Measurements from ENCODE around the gene AKR1B1.

Gene AKR1B1

DNA sequence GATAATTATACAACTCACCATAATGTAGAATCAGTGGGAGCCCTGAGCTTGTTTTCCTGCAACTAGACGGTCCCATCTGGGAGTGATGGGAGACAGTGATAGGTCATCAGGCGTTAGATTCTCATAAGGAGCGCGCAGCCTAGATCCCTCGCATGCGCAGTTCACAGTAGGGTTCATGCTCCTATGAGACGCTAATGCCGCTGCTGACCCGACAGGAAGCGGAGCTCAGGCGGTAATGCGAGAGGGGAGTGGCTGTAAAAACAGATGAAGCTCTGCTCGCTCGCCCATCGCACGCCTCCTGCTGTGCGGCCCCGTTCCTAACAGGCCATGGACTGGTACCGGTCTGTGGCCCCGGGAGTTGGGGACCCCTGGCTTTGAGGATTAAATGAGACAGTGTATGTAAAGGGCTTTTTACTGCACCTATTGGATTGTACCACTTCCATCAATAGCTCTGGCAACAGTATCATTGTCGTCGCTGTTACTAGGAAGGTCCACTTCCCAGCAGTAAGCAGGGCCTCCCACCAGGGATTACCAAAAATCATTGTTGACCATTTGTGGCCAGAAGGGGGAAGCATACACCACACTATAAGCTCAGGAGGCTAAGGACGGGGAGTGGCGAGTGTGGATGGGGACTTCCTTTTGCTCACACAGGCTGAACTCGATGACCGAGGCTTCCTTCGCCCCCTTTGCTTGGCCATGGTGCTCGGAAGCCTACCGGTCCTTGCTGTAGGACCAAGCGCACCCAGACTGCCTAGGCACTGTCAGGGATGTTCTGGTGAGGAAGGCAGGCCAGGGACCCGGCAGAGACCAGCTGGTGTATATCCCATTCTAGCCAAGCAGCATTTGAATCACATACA, 26.4 kb downstream of the AKR1B1 start (continued):
- TF ChIP-seq GLI4 (tag by site-specific recombination; IDR thresholded peaks at IDR 0.05): no peak
- no peak for TF ChIP-seq ZBTB44 (tag by site-specific recombination; IDR thresholded peaks at IDR 0.05)
- no peak for TF ChIP-seq HOXA7 (CRISPR knock-in tag; IDR thresholded peaks at IDR 0.05; ENCODE audit: borderline replicate concordance)
- TF ChIP-seq ZNF530 (tag by site-specific recombination; IDR thresholded peaks at IDR 0.05; ENCODE audit: low read depth): no peak
- no peak for TF ChIP-seq ZNF658 (tag by site-specific recombination; IDR thresholded peaks at IDR 0.05)
- no peak for TF ChIP-seq ZNF48 (tag by site-specific recombination; IDR thresholded peaks at IDR 0.05)
- TF ChIP-seq ZXDB (tag by site-specific recombination; IDR thresholded peaks at IDR 0.05): peak; percentile 47; the same call in 1 of the 2 replicates
- no peak for TF ChIP-seq ZNF426 (tag by site-specific recombination; IDR thresholded peaks at IDR 0.05)
- no peak for TF ChIP-seq ZNF146 (tag by site-specific recombination; IDR thresholded peaks at IDR 0.05)
- TF ChIP-seq REST (tag by site-specific recombination; IDR thresholded peaks at IDR 0.05): no peak
- no peak for TF ChIP-seq ZNF747 (tag by site-specific recombination; IDR thresholded peaks at IDR 0.05)
- no peak for TF ChIP-seq OSR2 (tag by site-specific recombination; IDR thresholded peaks at IDR 0.05)
- TF ChIP-seq ZNF585B (tag by site-specific recombination; IDR thresholded peaks at IDR 0.05): no peak
- no peak; the same call in 1 of the 2 replicates for TF ChIP-seq ZNF2 (tag by site-specific recombination; IDR thresholded peaks at IDR 0.05)
- no peak for TF ChIP-seq ZNF701 (tag by site-specific recombination; IDR thresholded peaks at IDR 0.05)
- TF ChIP-seq ZNF184 (tag by site-specific recombination; IDR thresholded peaks at IDR 0.05): no peak
- TF ChIP-seq ZNF843 (tag by site-specific recombination; IDR thresholded peaks at IDR 0.05): no peak
- TF ChIP-seq, protein P1, sequence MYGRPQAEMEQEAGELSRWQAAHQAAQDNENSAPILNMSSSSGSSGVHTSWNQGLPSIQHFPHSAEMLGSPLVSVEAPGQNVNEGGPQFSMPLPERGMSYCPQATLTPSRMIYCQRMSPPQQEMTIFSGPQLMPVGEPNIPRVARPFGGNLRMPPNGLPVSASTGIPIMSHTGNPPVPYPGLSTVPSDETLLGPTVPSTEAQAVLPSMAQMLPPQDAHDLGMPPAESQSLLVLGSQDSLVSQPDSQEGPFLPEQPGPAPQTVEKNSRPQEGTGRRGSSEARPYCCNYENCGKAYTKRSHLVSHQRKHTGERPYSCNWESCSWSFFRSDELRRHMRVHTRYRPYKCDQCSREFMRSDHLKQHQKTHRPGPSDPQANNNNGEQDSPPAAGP (tag by site-specific recombination; IDR thresholded peaks at IDR 0.05): 0 out of 2 replicates have a peak, but pooled peaks have one; percentile 14
- peak; percentile 54; the same call in 1 of the 2 replicates for TF ChIP-seq ZBTB20 (tag by site-specific recombination; IDR thresholded peaks at IDR 0.05)
- TF ChIP-seq ZNF555 (tag by site-specific recombination; conservative IDR thresholded peaks at IDR 0.05): no peak
- TF ChIP-seq PRDM1 (tag by site-specific recombination; IDR thresholded peaks at IDR 0.05): no peak
- no peak for TF ChIP-seq ZNF792 (tag by site-specific recombination; IDR thresholded peaks at IDR 0.05)
- no peak for TF ChIP-seq ZNF302 (tag by site-specific recombination; IDR thresholded peaks at IDR 0.05; ENCODE audit: low read depth)
- TF ChIP-seq BCL11A (tag by site-specific recombination; IDR thresholded peaks at IDR 0.05; ENCODE audit: low read depth): no peak
- TF ChIP-seq, protein P2, sequence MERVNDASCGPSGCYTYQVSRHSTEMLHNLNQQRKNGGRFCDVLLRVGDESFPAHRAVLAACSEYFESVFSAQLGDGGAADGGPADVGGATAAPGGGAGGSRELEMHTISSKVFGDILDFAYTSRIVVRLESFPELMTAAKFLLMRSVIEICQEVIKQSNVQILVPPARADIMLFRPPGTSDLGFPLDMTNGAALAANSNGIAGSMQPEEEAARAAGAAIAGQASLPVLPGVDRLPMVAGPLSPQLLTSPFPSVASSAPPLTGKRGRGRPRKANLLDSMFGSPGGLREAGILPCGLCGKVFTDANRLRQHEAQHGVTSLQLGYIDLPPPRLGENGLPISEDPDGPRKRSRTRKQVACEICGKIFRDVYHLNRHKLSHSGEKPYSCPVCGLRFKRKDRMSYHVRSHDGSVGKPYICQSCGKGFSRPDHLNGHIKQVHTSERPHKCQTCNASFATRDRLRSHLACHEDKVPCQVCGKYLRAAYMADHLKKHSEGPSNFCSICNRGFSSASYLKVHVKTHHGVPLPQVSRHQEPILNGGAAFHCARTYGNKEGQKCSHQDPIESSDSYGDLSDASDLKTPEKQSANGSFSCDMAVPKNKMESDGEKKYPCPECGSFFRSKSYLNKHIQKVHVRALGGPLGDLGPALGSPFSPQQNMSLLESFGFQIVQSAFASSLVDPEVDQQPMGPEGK (tag by site-specific recombination; IDR thresholded peaks at IDR 0.05): no peak
- no peak for TF ChIP-seq ZNF311 (tag by site-specific recombination; IDR thresholded peaks at IDR 0.05; ENCODE audit: borderline replicate concordance)
- no peak for TF ChIP-seq EGR2 (tag by site-specific recombination; IDR thresholded peaks at IDR 0.05; ENCODE audit: low read depth)
- TF ChIP-seq, protein P3, sequence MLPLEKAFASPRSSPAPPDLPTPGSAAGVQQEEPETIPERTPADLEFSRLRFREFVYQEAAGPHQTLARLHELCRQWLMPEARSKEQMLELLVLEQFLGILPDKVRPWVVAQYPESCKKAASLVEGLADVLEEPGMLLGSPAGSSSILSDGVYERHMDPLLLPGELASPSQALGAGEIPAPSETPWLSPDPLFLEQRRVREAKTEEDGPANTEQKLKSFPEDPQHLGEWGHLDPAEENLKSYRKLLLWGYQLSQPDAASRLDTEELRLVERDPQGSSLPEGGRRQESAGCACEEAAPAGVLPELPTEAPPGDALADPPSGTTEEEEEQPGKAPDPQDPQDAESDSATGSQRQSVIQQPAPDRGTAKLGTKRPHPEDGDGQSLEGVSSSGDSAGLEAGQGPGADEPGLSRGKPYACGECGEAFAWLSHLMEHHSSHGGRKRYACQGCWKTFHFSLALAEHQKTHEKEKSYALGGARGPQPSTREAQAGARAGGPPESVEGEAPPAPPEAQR (tag by site-specific recombination; IDR thresholded peaks at IDR 0.05): no peak
- no peak for TF ChIP-seq KLF10 (tag by site-specific recombination; IDR thresholded peaks at IDR 0.05)
- peak; percentile 98 for TF ChIP-seq TRIM28 (IDR thresholded peaks at IDR 0.05; ENCODE audit: borderline replicate concordance, low read length)
- TF ChIP-seq ZNF121 (tag by site-specific recombination; IDR thresholded peaks at IDR 0.05): no peak
